Measurements from ENCODE around the gene KIF3A.
A peak's percentile ranks its signal among the peaks of the same experiment; 100 is the strongest.

The KIF3A gene

GRCh38 chr5:132662925-132663770 is 74.2 kb downstream of the KIF3A start:
- DNase-seq (ENCODE audit: low spot score): peak; percentile 59

GRCh38 chr5:132662004-132662401 is 75.3 kb downstream of the KIF3A start:
- DNase-seq (ENCODE audit: low spot score): no peak

- no peak for DNase-seq (ENCODE audit: low spot score)
These were observed 75.9 kb downstream of the KIF3A start for GRCh38 chr5:132661231-132662003.

- no peak for DNase-seq (ENCODE audit: low spot score)
These were observed 77.5 kb downstream of the KIF3A start for GRCh38 chr5:132659598-132660493.

- DNase-seq (ENCODE audit: low spot score): no peak
These were observed 78.7 kb downstream of the KIF3A start for GRCh38 chr5:132658381-132659302.

GRCh38 chr5:132657676-132658380 is 79.5 kb downstream of the KIF3A start, which contains the start of gene IL13:
IL13 (plus strand) TSS chr5:132658173; CDS start chr5:132658187, 14 bp downstream.
- DNase-seq (ENCODE audit: low spot score): no peak

GRCh38 chr5:132656774-132657355 is 80.5 kb downstream of the KIF3A start:
- DNase-seq (ENCODE audit: low spot score): no peak

GRCh38 chr5:132655821-132656773 is 81.2 kb downstream of the KIF3A start:
- peak; percentile 51 for DNase-seq (ENCODE audit: low spot score)

GRCh38 chr5:132653716-132654115 is 83.6 kb downstream of the KIF3A start:
- no peak for DNase-seq (ENCODE audit: low spot score)

- DNase-seq (ENCODE audit: low spot score): no peak
These were observed 85.4 kb downstream of the KIF3A start for GRCh38 chr5:132651838-132652469.

GRCh38 chr5:132648355-132648754 is 89.0 kb downstream of the KIF3A start:
- no peak for DNase-seq (ENCODE audit: low spot score)

GRCh38 chr5:132647473-132647872 is 89.9 kb downstream of the KIF3A start:
- no peak for DNase-seq (ENCODE audit: low spot score)

- no peak for DNase-seq (ENCODE audit: low spot score)
These were observed 90.6 kb downstream of the KIF3A start for GRCh38 chr5:132646583-132647266.

GRCh38 chr5:132644177-132644576 is 93.2 kb downstream of the KIF3A start:
- no peak for DNase-seq (ENCODE audit: low spot score)
